GM19397 (cell line): Measurements from ENCODE around the gene WWTR1.
A peak's percentile ranks its signal among the peaks of the same experiment; 100 is the strongest.

Experiments
- ATAC-seq: cut with Tn5 transposase; IDR thresholded peaks from one replicate; pipeline ENCODE4 v1.9.1; 2021; ENCODE audit warnings: mild to moderate bottlenecking, moderate library complexity; ENCODE audit not compliant: unreplicated experiment

The WWTR1 gene

DNA sequence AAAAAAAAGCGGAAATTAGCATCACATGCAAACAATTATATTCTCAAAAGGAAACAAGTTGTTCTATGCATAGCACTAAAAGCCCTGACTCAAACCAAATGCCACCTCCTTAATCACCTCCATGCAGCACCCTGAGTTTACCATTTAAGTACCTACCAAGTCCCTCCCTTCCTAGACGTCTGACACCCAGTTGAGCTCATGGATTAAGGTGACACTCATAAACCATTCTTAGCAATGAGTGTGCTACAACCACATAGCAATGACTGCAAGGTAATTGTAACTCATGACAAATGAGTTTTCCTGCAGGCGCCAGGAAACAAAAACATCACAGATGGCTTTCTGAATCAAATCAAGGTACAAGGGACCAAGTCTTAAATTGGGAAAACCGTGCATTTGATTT lies 32.0 kb downstream of the WWTR1 start:
- no peak for ATAC-seq

DNA sequence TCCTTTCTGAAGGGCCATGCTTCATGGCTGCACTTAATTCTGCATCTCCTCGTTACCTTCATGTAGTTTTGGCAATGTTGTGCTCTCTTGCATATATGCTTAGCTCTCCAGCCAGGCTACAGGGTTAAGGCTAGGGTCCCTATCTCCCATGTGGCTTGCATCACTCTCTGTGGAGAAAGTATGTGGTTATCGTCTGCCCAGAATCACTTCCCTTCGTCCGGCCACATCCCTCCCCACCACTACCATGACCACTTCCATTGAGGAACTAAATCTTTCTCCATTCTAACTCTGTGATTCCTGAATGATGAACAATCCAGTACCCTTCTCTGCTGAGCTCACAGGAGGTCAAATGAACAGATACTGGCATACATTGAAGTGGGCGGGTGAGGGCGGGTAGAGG lies 34.0 kb downstream of the WWTR1 start:
- no peak for ATAC-seq

DNA sequence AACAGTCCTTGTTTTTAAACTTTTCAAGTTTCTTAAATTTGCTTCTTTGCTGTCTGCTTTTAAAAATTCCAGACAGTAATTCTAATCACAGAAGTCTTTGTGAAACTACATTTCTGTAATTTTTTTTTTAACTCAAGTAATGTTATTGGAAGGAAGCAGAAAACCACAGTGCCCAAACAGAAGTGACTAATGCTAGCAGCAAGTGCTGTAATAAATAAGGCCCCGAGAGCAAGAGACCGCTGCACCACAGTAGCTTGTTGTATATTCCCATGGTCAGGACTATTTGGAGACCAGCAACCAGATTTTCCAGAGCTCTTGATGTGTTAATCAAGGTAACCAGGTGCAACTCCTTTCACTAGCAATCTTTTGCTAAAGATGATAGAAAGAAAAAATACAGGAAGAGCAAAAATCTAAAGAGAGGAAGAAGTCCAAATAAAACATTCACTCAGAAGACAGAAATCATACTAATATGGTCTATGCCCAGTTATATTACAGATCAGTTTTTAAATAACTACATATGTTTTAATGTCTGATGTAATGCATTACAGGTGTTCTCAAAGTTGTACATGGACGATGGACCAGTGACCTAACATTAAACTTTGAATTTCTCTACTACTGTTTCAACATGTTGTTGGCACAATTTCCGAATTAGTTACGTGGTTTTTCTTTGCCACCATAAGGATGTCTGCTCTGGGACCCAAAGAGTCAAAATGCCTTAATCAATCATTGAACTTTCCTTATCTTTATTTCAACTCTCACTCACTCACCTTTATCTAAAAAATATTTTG lies 36.4 kb downstream of the WWTR1 start:
- peak; percentile 65 for ATAC-seq

DNA sequence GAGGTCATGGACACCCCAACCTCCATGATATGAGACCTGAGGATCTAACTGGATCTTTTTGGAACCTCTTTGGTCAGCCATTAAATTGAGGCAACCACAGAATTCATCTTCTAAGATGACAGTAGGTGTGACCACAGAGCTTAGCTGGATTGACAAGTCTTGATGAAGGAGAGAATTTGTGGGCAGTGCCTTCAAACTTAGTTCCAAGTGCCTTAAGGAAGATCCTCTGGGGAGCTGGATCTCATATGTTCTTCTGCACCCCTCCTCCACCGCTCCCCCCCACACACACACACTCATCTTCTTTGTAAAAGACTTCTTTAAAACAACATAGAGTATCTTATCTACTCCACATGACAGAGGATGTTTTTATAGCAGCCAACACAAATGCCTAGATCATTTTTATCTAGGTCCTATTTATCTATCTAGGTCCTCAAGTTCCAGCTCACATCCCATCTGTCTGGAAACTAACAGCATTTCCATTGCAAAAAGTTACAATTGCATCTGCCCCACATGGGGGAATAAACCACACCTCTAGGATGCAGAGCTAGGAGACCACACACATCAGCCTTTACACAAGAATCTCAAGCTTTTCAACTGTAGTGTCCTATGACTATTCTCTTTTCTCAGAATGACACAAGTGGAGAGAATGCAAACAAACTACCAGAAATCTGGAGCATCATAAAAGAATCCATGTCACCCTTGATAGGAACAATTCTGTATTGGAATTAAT lies 37.4 kb downstream of the WWTR1 start:
- no peak for ATAC-seq

DNA sequence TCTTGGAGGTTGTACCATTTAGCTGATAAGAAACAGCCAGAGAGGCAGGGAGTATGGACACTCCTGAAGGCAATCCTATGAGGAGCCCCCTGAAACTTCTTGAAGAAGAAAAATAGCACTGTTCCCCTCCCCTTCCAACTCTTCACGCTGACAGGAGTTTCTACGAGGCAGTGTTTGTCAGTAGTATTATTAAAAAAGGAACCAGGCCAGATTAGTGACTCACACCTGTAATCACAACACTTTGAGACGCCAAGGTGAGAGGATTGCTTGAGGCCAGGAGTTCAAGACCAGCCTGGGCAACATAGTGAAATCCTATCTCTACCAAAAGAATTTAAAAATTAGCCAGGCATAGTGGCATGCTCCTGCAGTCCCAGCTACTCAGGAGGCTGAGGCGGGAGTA lies 38.7 kb downstream of the WWTR1 start:
- ATAC-seq = no peak

DNA sequence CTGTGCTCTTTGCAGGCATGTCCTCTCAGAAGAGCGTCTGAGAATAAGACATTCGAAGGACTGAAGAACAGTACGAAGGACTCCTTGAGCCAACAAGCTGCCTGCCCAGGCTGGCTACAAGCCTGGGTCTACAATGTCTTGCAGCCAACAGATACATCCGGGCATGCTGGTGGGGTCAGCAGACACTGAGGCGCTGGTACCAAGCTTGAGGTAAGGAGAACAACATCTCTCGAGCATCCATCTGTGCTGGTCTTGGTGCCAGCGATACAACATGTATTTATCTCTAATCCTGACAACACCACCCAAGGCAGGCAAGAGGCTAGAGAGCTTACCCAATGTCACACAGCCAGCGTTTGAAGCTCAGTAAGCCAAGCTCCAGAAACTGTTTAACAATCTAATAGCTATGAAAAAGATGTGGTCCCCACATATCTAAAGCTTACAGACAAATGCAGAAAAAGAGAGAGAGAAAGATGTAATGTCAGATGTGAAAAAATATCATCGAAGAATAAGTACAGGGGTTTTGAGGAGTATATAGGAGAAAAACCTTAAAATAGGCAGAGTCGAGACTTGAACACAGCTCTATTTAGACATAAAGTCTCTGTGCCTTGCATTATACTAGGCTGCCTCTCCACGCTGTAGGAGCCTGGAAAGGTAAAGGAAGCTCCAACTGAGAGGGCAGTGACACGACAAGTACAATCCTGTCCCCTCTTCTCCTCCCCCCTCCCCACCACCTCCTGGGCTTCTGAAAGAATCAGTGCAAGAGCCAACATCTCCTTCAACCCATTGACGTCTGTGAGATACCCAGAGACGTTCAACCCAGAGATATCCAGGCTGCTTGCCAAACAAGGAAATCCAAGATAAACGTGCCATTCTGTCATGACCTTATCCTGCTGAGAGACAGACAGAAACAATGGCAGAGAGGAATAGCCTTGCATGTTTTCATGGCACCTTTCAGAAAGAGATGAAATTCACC lies 39.4 kb downstream of the WWTR1 start:
- ATAC-seq = no peak

DNA sequence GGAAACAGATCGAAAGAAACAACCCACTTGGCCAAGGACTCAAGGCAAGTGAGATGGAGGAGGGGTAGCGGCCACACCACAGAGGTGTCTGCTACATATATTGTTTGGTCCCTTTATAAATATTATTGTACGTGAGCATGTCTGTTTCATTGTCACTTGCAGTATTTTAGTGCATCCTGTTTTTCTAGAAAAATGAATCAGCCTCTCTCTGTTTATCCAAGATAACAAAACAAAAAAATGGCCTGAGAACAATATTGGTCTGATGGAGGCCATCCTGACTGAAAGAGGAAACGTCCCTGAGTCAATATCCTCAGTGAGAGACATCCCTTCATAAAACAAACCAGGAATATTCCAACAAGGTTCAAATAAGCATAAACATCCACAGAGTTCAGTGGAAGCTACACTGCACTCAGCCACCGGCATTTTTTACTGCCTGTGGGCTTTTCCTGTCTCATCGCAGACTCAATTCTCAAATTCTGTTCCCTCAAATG lies 42.0 kb downstream of the WWTR1 start:
- no peak for ATAC-seq

DNA sequence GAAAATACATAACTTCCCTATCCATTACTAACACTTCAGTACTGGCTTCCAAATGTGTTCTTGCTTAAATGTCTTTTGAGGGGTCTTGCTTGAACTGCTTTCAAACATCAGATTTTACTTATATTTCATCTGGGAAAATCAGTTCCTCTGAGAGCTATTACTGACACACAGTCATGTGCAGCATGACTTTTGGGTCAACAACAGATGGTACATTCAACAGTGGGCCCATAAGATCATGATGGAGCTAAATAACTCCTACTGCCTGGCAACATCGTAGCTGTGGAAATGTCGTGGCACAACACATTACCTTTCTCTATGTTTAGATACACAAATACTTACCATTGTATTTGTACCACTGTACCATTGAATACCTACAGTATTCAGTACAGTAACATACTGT lies 43.8 kb downstream of the WWTR1 start:
- no peak for ATAC-seq

DNA sequence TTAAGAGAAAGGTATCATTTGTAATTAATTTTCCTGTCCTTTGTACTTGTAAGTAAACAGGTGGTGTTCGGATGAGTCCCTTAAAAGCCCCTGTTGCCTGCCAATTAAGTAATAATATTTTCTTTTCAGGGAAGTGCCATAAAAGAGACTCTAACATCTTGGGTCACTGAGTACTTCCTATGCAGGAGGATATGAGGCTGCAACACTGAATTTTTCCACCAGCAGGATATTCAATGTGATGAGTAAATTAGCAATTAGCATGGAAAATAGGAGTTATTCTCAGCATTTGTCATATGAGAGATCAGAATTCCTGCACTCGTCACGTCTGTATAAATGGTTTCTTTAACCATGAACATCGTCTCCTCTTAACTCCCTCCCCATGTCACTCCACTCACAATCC lies 45.4 kb downstream of the WWTR1 start:
- ATAC-seq = no peak

DNA sequence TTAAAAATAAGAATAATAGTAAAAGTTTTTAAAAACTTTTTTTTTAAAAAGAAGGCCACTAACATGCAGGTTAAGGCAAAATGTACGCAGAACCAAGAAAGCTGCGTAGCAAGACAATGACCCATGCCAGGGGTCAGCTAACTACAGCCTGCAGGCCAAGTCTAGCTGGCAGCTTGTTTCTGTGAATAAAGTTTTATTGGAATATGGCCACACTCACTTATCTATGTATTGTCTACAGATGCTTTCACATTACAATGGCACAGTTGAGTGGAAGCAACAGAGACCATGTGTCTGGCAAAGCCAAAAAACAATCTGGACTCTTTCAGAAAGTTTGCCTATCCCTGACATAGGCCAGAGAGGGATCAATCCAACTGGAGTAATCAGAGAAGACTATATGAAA lies 46.7 kb downstream of the WWTR1 start:
- no peak for ATAC-seq

DNA sequence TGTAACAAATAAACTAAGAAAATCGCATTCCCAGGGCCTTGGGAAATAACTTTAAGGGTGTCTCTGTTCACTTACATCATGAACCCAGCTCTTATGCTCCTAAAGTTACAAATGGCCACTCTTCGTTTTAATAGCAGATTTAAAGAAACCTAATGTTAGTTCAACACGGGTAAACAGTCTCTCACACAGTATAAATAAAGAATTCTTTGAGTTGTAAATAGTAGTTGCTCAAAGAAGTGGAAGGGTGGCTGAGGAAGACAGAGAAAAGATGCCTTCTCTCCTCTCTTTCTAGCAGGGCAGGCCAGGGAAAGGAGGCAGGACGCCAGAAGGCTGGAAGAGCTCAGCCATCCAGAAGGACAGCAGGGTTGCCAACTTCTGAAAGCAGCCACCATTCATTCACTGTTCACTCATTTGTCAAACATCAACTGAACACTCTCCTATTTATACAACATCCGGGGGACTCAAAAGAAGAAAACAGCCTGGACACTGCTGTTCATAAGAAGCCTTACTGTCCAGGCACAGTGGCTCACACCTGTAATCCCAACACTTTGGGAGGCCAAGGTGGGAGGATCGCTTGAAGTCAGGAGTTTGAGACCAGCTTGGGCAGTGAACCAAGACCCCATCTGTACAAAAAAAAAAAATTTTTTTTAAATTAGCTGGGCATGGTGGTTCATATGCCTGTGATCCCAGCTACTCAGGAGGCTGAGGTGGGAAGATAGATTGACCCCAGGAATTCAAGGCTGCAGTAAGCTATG lies 47.3 kb downstream of the WWTR1 start:
- ATAC-seq = no peak

DNA sequence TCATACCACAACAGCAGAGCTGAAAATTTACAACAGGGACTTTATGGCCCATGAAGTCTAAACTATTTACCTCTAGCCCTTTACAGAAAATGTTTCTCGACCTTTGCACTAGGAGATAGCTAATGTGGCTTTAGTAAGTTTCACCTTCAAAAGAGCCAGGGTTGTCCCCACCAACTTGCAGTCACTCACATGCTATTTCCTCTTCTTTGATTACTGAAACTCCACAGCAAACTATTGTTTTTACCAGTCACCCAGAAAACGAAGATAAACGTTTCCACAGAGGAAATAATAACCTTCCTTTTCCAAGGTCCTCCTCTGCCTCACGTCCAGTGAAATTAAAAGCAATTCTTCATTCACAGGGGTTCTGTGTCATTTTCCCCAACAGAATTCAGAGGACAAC lies 48.2 kb downstream of the WWTR1 start:
- peak; percentile 81 for ATAC-seq

DNA sequence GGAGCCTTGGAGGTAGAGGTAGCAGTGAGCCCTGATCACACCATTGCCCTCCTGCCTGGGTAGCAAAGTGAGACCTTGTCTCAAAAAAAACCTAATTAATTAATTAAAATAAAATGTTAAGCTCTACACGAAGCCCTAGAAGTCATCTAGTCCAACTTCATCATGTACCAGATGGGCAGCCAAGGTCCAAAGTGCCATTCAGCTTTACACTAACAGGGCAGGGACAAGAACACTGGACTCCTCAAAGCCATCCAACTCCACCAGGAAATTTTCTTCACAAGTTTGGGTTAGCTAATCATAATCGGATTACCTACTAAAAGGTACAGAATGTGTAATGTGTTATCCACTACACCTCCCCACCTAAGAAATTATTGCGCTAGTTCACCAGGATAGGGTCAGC lies 48.8 kb downstream of the WWTR1 start:
- no peak for ATAC-seq

DNA sequence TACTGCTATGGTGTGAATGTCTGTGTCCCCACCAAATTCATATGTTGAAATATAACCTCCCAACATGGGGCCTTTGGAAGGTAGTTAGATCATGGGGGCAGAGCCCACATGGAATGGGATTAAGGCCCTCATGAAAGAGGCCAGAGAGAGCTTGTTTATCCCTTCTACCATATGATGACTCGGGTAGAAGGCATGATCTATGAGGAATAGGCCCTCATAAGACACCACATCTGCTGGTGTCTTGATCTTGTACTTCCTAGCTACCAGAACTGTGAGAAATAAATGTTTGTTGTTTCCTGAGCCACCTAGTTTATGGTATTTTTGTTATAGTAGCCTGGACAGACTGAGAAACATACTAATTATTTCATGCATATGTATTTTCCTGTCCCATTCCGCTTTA lies 51.9 kb downstream of the WWTR1 start:
- no peak for ATAC-seq

DNA sequence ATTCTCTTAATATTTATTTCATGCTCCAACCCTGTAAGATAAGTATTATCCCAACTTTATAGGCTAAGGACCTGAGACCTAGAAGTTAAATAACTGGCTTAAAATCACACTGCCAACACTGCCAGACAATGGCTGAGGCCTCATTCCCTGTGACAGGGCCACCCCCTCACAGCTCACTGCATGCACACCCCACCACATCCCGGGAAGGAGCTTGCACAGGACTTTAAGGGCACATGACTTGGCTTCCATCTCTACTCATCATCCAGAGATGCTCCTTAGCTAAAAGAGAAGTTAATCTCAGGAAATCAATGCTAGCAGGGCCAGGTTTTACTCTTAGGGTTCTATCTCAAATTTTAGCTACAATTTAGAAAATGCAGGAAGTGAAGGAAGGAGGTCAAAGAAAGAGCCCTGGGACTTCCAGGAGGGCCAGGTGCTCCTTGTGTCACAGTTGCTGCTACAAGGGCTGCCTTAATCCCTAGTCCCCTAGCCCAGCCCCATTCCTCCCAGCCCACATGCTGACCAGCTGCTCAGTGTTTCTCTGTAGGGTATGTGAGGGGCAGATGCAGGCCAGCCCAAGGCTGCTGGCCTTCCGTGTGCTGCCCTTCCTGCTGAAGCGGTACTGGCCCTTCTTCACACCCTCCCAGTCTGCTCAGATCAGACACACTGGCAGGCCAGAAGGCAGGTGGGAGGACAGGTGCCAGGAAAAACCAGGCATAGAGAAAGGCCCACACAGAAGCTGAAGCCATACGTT lies 53.5 kb downstream of the WWTR1 start:
- ATAC-seq = no peak

DNA sequence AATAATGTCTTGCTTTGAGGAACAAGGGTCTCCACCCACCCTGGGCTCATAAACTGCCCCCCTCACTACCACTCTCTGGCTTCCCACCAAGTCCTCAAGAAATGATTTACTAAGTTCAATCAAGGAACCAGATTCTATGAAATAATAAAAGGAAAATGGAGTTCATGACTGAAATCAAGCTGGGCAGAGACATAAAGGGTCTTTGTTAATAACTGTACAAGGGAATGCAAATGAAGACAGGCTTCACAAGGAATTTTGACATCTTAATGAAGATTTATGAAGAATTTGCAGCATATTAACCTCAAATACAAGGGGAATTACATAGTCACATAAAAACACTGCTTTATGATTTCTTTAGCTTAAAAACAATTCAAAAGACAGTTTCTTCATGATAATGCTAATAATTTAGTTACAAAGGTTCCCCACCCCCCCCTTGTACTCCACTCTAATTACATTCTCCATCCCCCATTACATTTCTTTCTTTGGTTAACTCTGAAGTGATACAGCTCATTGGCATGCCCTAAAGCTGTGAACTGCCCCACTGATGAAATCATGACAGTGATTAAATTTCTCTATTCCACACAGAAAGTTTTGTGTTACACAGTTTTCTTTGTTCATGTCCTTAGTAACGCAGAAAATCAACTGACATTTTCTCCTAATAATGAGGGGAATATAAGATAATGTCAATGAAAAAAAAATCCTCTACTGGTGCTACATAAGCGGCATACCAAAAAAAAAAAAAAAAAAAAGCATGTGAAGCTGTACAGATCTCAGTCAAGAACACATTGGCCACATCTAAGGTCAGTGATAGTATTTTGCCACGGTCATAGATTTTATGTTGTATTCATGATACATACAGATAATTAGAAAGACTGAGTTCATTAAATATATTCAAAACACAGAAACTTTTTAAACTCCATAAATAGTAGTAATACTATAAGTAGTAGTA lies 54.4 kb downstream of the WWTR1 start:
- ATAC-seq = no peak

DNA sequence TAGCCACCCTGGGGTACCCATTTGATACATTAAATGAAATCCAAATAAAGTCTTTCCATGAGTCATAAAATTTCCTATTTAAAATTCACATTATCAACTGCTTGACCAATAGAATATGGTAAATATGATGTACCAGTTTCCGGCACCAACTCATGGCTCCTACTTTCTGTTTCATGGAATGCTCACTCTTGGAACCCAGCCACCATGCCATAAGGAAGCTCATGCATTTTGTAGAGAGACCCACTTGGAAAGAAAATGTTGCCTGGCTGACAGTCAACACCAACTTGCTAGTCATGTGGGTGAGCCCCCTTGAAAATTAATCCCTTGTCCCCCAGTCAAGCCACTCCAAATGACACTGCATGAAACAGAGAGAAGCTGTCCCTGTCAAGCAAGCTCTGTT lies 57.2 kb downstream of the WWTR1 start:
- no peak for ATAC-seq

DNA sequence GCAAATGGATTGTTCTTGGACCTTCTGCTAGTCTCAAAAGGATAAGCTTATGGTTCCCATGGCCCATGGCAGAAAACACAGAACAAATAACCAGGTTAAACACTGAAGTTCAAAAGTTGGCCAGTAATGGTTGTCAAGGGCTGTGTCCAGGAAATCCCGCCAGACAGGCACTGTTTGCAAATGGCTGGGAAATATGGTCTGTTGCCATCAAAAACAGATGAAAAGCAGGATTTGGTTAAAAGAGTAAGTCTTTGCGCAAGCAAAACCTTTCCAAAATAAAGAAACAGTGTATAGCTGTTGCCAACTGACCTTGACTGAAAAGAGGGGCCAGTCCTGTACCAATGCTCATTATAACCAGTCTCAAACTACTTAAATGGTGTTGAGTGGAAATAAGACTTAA lies 58.6 kb downstream of the WWTR1 start:
- no peak for ATAC-seq
